Stomach (tissue), 9 donors: Measurements from ENCODE around the gene MSI2. TPM values are rescaled to one million over a fixed set of nuclear protein-coding genes. Genes with fewer than 3 reads are reported as not detected.

Experiments used
- DNase-seq, 2 donors: peaks; one replicate each; pipeline versions ENCODE4 v3.0.0 to v3.0.0-alpha.2; 2013 to 2019
- H3K27ac ChIP-seq, 5 donors: fragments of 200-600 bp in 4 of 5; sonication (generic) in 4 of 5; one replicate each; pipeline ENCODE4 v1.5.1; 2013 to 2019; ENCODE audit warnings: mild to moderate bottlenecking in 1 of 5, moderate library complexity in 1 of 5
- H3K27me3 ChIP-seq, 3 donors: fragments of 200-600 bp; sonication (generic); one replicate each; pipeline ENCODE4 v1.5.1; 2017 to 2019; ENCODE audit warnings: mixed run types in 1 of 3
- H3K36me3 ChIP-seq, 4 donors: fragments of 200-600 bp; sonication (generic); 1 replicate in 3 of 4; 2 replicates in 1 of 4; pipeline ENCODE4 v1.5.1; 2016 to 2019
- H3K4me1 ChIP-seq, 4 donors: fragments of 200-600 bp; sonication (generic); one replicate each; pipeline ENCODE4 v1.5.1; 2016 to 2019
- H3K4me3 ChIP-seq, 4 donors: fragments of 200-600 bp; sonication (generic) in 3 of 4; one replicate each; pipeline ENCODE4 v1.5.1; 2016 to 2019; ENCODE audit warnings: mild to moderate bottlenecking in 1 of 4
- H3K9me3 ChIP-seq, 4 donors: fragments of 200-600 bp; sonication (generic); one replicate each; pipeline ENCODE4 v1.5.1; 2016 to 2019
- CTCF ChIP-seq, 7 experiments: fragments of 450-650 bp in 4 of 7; fragments of 200-600 bp in 3 of 7; sonication (generic) in 3 of 7; IDR thresholded peaks; one replicate each; pipeline ENCODE4 v1.5.1; 2016 to 2019; ENCODE audit warnings: antibody characterized with exemption in 7 of 7, control low read depth in 2 of 7, mild to moderate bottlenecking in 1 of 7
- EP300 ChIP-seq: sonication (generic); formaldehyde crosslinking; IDR thresholded peaks from one replicate; pipeline ENCODE4 v1.6.1; 2017; ENCODE audit warnings: antibody characterized with exemption
- POLR2A ChIP-seq, 4 donors: fragments of 450-650 bp; IDR thresholded peaks; one replicate each; pipeline ENCODE4 v1.6.1; 2016; ENCODE audit warnings: antibody characterized with exemption in 4 of 4, control low read depth in 2 of 4, mild to moderate bottlenecking in 1 of 4, moderate library complexity in 1 of 4
- POLR2AphosphoS5 ChIP-seq, 3 donors: sonication (generic); formaldehyde crosslinking; IDR thresholded peaks; one replicate each; pipeline ENCODE4 v1.6.1; 2016; ENCODE audit warnings: antibody characterized with exemption in 3 of 3
- WGBS, 5 donors: extraction: QIAGEN DNeasy Blood & Tissue Kit in 3 of 5; methylation state at CpG; one replicate each; pipeline versions ENCODE4 v1.1.5 to v1.1.7; 2013 to 2018; 5-methylcytosine and 5-hydroxymethylcytosine counted together
- intact Hi-C: fragments of 100-400 bp; cut with DNase I; formaldehyde crosslinking; loops from one replicate; pipeline ENCODE4 v1.15.1; 2023; ENCODE audit warnings: low total_unique reads
- polyA plus RNA-seq, 3 donors: library from polyadenylated mRNA; stranded (reverse); fragments of 200-250 nt; gene quantifications; one replicate each; pipeline ENCODE4 v1.2.3, GENCODE V29; 2013
- total RNA-seq, 5 donors: library from RNA; depleted of rRNA; stranded (reverse); fragments of >200 nt; gene quantifications; one replicate each; pipeline versions ENCODE4 v1.1.0 to v1.2.3, GENCODE V29; 2014 to 2016
- donor health status: healthy with polysubstance abuse.
- donor health status: Bipolar disorder and iron deficiency.
- donor health status: healthy.

MSI2 gene
- total and polyA plus RNA-seq, 8 donors: 8.3 to 72.4 (median 22.9) TPM

GRCh38 chr17:57302690-57303465, 46.6 kb downstream of the MSI2 start:
- no peak for DNase-seq
- no peaks in the 10 kb centered on the region for H3K4me1 ChIP-seq
- H3K4me3 ChIP-seq: no peak overlapping the region
- peaks cover 0 to 28% (median 18%) of the 10 kb centered on the region in 4 donors for H3K36me3 ChIP-seq
- H3K27ac ChIP-seq: no peak overlapping the region
- no peaks in the 10 kb centered on the region for H3K27me3 ChIP-seq
- TF ChIP-seq CTCF (IDR thresholded peaks at IDR 0.05) (no peak), EP300 (no peak), POLR2A (IDR thresholded peaks at IDR 0.05) (no peak), POLR2AphosphoS5 (IDR thresholded peaks at IDR 0.05) (no peak)
- H3K9me3 ChIP-seq: peaks cover 0 to 5% (median 0%) of the 10 kb centered on the region in 4 donors
- intact Hi-C loops: no loop called here
- 85 to 93% (median 90%) methylated on average over 10 of the region's 10 CpGs for WGBS, 5 donors

GRCh38 chr17:57305144-57305728, 48.9 kb downstream of the MSI2 start:
- Histone ChIP-seq H3K9me3 (no peaks in the 10 kb centered on the region), H3K4me1 (no peaks in the 10 kb centered on the region), H3K27ac (no peak overlapping the region), H3K4me3 (no peak overlapping the region), H3K36me3 (peaks cover 0 to 34% (median 10%) of the 10 kb centered on the region in 4 donors), H3K27me3 (no peaks in the 10 kb centered on the region)
- TF ChIP-seq EP300: no peak
- TF ChIP-seq POLR2A (IDR thresholded peaks at IDR 0.05): no peak
- no peak for TF ChIP-seq CTCF (IDR thresholded peaks at IDR 0.05)
- TF ChIP-seq POLR2AphosphoS5 (IDR thresholded peaks at IDR 0.05): no peak
- intact Hi-C loops: no loop called here
- no peak for DNase-seq
- 87 to 92% (median 90%) methylated on average over 13 of the region's 13 CpGs for WGBS, 5 donors

GRCh38 chr17:57305908-57306504, 49.7 kb downstream of the MSI2 start:
- H3K4me3 ChIP-seq: no peak overlapping the region
- H3K9me3 ChIP-seq: no peaks in the 10 kb centered on the region
- no peak overlapping the region for H3K27ac ChIP-seq
- no peak for TF ChIP-seq POLR2A (IDR thresholded peaks at IDR 0.05)
- TF ChIP-seq CTCF (IDR thresholded peaks at IDR 0.05): no peak
- no peak for TF ChIP-seq POLR2AphosphoS5 (IDR thresholded peaks at IDR 0.05)
- no peak for TF ChIP-seq EP300
- intact Hi-C loops: no loop called here
- peaks cover 0 to 2% (median 0%) of the 10 kb centered on the region in 4 donors for H3K4me1 ChIP-seq
- no peaks in the 10 kb centered on the region for H3K27me3 ChIP-seq
- peaks cover 0 to 35% (median 5%) of the 10 kb centered on the region in 4 donors for H3K36me3 ChIP-seq
- no peak for DNase-seq
- WGBS, 5 donors: 82 to 92% (median 87%) methylated on average over 5 of the region's 5 CpGs

GRCh38 chr17:57308543-57309186, 52.3 kb downstream of the MSI2 start:
- TF ChIP-seq POLR2A (IDR thresholded peaks at IDR 0.05) (no peak), CTCF (IDR thresholded peaks at IDR 0.05) (no peak), EP300 (no peak), POLR2AphosphoS5 (IDR thresholded peaks at IDR 0.05) (no peak)
- intact Hi-C loops: no loop called here
- H3K27ac ChIP-seq: no peak overlapping the region
- no peak for DNase-seq
- H3K9me3 ChIP-seq: no peaks in the 10 kb centered on the region
- H3K27me3 ChIP-seq: no peaks in the 10 kb centered on the region
- peaks cover 0 to 18% (median 8%) of the 10 kb centered on the region in 4 donors for H3K4me1 ChIP-seq
- peaks cover 0 to 39% (median 11%) of the 10 kb centered on the region in 4 donors for H3K36me3 ChIP-seq
- 71 to 90% (median 78%) methylated on average over 5 of the region's 5 CpGs for WGBS, 5 donors
- H3K4me3 ChIP-seq: no peak overlapping the region
